ENCODE data around the gene POLR1B.
"Not testable (repeated sequence)": the region's sequence is repeated elsewhere in the genome, so short reads cannot be mapped to it uniquely, and the experiment has no call there.

POLR1B gene

DNA sequence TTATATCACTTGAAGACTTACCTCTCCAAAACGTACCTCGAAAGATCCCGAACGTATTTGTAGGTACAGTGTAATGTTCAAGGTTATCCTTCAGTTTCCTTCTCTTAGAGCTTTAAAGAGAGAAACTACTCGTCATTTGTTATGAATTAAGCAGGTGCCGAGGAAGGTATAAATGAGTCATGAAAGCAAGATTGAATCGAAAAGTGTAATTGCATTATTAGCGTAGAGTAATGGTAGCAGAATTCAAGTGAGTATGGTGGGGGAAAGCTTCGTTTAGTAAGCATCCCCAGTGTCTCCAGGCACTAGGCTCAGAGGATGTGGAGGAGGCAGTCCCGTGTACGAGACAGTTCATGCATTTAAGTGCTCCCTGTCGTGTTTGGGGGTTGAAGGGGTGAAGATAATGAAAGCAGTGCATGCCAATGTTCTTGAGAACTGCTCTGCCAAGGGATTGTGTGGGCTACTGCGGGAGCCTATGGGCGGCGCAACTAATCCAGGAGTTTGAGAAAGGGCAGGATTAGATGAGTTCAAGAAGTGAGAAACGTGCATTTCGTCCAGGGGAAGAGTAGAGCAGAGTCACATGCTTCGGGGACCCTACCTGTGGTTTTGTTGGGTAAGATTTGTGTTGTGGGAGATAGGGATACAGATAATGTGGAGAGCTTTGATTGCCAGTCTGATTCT, 858 bp downstream of the POLR1B start:
- no peak for DNase-seq

DNA sequence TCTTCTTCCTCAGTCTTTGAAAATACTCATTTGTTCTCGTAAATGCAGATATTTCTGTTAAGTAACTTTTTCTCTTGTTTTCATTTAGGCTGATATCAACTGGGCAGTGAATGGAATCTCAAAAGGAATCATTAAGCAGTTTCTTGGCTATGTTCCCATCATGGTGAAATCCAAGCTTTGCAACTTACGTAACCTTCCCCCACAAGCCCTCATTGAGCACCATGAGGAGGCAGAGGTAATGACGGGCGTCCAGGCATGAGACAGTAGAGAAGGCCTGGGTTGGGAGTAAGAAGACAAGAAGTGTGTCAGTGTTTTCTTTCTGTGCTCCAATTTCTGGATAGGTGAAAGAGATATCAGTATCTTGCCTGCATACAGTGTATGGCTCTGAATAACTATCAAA, 5.1 kb downstream of the POLR1B start:
- no peak for DNase-seq

DNA sequence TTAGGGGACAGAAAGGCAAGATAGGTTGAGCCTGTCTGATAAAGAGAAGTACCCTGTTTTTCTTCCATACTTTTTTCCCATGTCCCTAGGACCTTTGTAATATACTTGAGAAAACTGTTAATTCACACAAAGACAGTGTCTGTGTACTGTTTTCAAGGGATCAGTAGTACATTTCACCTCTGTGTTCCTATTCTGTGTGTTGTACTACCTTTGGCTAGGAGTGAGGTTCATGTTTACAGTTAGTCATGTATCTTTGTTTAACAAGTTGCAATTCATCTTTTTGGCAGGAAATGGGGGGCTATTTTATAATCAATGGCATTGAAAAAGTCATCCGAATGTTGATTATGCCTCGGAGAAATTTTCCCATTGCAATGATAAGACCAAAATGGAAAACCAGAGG, 6.7 kb downstream of the POLR1B start:
- DNase-seq = no peak

DNA sequence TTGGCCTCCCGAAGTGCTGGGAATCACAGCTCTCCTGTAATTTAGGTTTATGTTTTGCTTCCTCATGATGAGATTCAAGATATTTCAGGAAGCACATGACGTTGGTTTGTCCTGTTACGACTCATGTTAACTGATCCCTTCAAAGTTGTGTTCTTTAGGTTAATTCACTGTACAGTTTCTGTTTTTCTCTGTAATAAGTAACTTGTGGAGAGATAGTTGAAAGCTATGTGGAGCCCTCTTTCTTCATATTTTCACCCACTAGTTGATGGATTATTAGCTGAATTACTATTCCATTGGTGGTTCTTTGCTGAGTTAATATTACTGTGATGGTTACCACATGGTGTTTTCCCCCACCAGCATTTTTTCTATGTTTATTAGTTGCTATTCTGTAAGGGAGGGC, 23.8 kb downstream of the POLR1B start:
- no peak for DNase-seq

DNA sequence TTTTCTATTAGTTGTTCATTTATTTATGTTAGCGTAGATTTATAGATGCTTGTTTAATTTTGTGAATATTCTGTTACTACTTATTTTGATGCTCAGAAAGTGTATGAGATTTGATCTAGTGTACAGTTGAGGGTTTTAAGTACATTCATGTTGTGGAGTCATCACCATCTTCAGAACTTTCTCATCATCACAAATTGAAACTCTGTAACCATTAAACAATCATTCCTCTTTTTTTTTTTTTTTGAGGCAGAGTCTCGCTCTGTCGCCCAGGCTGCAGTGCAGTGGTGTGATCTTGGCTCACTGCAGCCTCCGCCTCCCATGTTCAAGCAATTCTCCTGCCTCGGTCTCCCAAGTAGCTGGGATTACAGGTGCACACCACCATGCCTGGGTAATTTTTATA, 24.2 kb downstream of the POLR1B start:
- not testable (repeated sequence) for DNase-seq

DNA sequence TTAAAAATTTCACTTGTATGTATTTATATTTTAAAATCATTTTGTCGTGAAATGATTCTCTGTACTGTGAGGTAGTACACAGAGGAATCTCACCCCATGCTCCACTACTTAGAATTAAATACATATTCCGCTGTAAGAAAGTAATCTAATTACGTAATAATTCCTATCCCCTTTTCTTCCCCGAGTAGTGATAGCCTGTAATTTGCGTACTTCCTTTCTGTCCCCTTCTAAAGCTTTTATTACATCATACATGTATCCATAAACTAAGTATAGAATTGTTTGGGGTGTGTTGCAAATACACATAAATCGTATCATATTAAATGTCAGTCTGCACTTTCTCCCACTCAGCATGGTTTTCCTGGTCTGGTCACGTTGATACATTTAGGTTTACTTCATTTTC, 29.7 kb downstream of the POLR1B start:
- DNase-seq = no peak

DNA sequence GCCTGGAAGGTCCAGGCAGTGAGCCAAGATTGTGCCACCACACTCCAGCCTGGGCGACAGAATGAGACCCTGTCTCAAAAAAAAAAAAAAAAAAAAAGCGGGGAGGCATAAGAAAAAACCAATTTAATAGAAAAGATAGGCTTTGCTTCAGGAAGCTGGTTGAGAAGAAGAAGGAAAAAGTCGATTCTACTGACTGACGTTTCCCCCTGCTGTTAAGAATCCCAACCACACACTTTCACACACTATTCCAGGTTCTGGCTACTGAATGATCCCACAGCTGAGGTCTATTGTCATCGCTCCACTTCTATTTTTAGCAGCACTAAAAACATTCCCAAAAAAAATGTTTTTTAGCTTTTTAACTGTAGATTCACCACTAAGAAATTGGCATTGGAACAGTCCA, 35.5 kb downstream of the POLR1B start:
- no peak for DNase-seq

DNA sequence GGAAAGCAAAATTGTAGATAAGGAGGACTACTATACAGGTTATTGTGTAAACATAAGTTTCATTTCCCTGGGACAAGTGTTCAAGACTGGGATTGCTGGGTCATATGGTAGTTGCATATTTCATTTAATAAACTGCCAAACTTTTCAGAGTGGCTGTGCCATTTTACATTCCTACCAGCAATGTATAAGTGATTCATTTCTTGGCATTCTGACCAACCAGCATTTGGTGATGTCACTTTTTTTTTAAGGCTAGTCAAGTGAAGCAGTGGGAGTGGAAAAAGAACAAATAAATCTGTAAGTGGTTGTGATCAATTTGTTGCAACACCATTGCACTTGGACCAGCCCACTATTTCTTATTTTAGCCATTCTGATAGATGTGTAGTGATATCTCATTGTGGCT, 37.0 kb downstream of the POLR1B start:
- DNase-seq = no peak

DNA sequence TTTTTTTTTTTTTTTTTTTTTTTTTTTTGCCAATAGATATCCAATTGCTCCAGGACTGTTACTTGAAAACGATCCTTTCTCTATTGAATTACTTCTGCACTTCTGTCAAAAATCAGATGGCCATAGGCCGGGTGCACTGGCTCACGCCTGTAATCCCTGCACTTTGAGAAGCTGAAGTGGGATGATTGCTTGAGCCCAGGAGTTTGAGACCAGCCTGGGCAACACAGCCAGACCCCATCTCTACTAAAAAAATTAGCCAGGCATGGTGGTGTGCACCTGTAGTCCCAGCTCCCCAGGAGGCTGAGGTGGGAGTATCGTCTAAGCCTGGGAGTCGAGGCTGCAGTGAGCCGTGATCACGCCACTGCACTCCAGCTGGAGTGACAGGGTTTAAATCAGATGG, 37.8 kb downstream of the POLR1B start:
- DNase-seq = no peak

DNA sequence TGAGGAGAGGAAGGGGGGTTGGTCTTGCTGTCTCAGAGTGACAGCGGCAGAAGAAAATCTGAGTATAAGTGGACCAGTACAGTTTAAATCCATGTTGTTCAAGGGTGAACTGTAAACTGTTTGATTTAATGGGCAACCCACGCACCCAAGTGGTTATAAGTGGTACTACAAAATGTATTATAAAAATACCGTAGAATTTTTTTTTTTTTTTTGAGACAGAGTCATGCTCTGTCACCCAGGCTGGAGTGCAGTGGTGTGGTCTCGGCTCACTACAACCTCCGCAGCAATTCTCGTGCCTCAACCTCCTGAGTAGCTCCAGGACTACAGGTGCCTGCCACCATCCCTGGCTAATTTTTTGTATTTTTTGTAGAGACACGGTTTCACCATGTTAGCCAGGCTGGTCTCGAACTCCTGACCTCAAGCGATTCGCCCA, 40.1 kb downstream of the POLR1B start:
- DNase-seq = peak; percentile 73

DNA sequence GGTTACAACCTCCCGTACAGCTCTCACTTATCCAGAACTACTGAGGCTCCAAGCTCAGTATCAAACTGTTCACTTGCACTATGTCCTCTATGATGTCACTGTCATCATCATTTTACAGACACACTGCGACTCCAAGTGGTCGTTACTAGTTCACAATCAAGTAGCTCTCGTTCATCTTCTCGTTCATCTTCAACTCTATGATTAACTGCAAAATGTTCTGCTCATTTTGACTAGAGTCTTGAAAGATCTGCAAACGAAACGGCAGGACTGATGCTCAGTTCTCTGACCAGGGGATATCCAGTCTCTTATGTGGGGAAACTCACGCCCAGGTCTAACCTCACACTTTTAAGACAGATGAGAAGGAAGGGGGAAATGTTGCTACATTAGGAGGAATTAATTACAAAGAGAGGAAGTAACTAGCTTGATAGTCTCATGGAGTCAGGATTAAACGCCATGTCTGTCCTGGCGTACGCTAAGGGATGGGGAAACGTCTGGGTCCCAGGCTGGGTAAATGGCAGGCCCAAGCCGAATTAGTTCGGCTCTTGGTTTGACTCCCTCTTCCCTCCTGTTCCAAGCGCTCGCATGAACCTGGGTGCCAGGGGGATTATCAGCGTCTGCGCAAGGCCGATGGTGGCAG, 41.4 kb downstream of the POLR1B start:
- peak; percentile 40 for DNase-seq

DNA sequence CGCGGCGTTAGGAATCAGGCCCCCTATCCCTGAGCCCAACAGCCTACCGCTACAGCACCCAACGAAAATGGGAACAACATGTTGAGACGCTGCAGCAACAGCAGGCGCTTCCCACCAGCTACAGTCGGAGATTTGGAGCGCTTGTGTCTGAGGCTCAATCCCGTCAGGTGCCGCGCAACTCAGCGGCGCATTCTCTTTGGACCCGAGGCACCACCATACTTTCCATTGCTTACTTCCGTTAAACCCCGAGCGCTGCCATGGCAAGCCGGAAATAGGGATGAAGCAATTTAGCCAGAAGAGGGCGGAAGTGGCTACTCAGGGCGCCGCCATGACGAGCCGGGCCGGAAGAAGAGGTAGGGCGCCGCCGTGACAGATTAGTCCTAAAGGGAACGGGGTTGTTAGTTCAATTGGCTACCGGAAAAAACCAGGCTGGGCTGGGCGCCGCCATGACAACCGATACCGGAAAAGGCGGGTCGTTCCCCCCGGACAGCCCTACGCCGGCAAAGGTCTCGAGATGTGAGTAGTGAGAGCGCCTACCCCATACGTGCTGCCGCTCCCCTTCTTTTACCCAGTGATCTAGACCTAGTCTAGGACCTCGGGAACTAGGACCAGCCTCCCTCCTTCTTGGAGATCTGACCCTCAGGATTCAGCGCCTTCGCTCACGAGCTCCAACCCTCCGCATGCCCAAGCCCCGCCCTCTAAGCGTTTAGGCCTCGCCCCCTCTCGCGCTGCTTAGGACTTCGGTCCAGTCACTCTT, 42.0 kb downstream of the POLR1B start, which contains the start of gene CHCHD5:
Gene CHCHD5, plus strand, starts transcription at position 476 of the 757 bp plus-strand sequence. Its CDS starts 39 bp downstream, at position 515.
- peak; percentile 94 for DNase-seq

DNA sequence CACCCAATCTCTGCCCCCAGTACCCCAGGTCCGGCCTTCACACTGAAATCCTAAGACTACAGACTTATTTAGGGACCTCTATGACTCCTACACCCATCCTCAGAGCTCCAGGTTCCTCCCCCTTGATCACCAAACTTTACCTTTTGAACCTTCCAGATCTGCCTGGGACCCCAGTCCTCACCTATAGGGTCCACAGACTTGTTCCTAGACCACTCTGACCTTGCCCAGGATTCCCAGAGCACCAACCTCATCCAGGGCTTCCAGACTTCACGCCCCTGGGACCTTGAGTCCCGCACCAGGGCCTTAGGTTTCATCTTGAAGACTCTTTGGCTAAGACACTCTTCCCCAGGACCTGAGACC, 42.6 kb downstream of the POLR1B start:
- DNase-seq = no peak

DNA sequence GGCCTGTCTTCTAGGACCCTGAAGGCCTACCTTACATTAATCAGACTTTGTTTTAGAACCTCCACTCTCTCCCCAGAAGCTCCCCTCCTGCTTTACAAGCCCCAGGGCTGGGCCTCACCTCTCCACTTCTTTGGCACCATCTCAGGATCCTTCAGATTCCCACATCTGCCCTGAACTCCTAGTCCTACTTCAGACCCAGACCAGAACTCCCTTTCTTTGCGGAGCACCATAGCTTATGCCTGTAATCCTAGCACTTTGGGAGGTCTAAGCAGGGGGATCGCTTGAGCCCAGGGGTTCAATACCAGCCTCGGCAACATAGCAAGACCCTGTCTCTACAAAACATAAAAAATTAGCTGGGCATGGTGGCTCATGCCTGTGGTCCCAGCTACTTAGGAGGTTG, 43.1 kb downstream of the POLR1B start:
- no peak for DNase-seq

DNA sequence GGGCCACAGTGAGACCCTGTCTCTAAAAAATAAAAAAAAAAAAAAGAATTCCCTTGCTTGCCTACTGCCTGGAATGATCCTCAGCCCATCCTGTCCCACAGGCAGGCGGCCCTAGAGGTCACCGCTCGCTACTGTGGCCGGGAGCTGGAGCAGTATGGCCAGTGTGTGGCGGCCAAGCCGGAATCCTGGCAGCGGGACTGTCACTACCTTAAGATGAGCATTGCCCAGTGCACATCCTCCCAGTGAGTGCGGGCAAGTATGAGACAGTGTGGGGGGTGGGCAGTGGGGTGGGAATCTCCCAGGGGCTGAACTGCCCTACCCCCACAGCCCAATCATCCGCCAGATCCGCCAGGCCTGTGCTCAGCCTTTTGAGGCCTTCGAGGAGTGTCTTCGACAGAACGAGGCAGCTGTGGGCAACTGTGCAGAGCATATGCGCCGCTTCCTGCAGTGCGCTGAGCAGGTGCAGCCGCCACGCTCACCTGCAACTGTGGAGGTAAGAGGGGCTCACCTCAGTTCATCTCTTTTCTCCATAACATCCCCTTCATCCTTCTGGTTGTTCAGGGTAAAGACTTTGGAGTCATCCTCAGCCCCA, 43.7 kb downstream of the POLR1B start:
- DNase-seq = no peak

DNA sequence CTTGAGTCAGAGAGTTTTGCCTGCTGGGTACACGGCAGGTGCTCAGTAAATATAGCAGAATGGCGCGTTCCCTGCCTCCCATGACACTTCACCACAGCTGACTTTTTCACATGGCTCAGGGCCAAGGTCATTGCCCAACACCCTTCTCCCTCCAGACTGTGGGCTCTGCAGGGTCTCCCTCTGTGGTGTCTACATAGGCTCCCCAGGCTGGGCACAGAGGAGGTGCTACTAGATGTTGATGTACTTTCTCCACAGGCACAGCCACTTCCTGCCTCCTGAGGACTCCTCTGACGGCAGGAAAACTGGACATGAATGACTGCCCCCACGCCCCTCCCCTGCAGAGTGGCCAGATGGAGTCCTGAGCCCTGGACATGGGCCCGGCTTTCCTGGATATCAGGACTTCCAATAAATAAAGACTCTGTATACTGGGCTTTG, 46.4 kb downstream of the POLR1B start:
- peak; percentile 12 for DNase-seq

DNA sequence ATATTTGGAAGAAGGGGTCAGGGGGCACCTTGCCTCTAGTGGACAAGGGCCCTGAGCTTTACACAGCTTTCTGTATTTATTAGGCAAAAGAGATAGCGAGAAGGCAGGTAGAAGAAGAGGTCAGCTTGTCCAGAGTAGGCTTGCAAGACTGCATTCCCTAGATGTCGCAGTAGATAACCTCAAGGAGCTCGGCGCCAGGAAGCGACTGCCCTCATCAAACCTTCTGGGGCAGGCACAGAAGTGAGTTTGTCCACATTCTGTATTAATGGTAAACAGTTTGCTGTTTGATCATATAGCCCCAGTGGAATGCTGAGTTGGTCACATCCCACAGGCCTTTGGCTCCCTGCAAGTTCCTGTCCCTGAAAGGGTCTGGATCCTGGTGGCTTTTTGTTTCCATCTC, 49.1 kb downstream of the POLR1B start:
- no peak for DNase-seq

DNA sequence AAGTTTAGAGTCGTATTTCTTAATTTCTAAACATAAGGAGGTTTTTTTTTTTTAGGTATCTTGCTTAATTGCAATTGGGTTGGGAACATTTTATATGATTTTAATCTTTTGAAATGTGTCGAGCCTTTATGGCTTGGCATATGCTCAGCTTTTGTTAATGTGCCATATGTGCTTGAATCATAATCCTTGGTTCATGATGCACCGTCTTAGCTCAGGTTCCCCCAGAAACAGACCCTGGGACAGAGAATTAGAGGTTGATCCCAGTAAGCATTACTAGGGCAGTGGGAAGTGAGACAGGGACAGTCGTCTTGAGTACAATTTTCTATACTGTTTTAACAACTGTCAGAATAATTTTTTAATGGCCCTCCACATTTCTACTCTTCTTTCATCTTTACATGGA, 51.5 kb downstream of the POLR1B start:
- no peak for DNase-seq

DNA sequence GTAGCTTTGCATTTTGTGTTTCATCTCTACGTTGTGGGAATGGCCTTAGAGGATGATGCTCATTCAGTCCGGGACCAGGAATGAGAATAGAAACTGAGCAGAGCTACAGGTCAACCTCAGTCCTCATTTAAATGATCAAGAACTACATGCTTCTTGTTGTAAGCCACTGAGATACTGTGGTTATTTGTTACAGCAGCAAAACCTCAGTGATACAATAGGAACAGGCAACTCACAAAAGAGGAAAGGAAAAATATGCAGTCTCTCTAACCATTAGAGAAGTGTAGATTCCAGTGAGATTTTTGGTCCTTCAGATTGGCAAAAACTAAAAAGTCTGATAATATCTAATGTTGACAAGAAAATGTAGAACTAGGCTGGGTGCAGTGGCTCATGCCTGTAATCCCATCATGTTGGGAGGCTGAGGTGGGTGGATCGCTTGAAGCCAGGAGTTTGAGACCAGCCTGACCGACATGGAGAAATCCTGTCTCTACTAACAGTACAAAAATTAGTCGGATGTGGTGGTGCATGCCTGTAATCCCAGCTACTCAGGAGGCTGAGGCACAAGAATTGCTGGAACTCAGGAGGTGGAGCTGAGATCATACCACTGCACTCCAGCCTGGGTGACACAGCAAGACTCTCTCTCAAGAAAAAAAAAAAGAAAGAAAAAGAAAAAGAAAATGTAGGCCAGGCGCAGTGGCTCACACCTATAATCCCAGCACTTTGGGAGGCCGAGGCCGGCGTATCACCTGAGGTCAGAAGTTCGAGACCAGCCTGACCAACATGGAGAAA, 55.5 kb downstream of the POLR1B start:
- no peak for DNase-seq

DNA sequence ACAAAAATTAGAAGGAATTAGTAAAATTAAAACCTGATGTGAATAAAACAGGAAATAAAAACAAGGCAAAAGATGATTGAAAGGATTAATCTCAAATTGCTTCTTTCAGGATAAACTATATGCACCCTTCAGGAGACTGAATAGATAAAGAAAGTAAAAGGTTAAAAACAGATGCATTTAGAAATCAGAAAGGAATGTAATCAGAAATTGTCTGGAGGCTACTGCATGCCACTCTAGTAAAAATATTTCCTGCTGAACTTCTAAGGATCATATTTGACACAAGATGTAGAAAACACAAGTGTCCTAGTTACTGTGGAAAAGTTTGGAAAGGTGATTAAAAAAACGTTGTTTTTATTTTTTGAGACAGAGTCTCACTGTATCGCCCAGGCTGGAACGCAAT, 58.4 kb downstream of the POLR1B start:
- no peak for DNase-seq

DNA sequence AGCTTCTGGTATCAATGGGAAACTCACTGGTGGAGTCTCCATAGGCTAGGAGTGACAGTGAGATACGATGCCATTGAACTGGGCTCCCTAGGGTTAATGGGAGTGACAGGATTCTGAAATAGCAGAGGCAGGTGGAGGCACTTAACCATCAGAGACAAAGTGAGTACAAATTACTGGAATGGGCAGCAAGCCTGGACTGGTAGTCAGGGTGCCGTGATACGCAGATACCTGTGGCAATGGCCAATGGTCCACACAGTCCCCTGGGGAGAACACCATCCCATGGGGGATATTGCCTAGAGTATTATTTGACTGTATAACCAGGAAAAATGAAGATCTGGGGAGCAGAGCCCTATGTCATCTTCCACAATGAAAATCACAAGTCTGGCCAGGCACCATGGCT, 59.5 kb downstream of the POLR1B start:
- DNase-seq = no peak

DNA sequence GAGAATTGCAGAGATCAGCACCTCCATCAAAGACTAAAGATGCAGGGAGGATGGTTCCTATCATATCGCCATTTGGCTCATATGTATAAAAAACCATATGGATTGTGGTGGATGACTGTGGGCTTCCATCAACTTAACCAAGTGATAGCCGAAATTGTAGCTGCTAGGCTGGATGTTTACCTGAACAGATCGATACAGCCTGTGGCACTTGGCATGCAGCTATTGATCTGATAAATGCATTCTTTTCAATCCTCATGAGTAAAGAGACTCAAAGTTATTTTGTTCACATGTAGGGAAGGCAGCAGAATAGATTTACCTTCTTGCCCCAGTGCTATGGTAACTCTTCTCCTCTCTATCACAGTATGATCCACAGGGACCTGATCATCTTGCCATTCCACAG, 60.7 kb downstream of the POLR1B start:
- DNase-seq = no peak

DNA sequence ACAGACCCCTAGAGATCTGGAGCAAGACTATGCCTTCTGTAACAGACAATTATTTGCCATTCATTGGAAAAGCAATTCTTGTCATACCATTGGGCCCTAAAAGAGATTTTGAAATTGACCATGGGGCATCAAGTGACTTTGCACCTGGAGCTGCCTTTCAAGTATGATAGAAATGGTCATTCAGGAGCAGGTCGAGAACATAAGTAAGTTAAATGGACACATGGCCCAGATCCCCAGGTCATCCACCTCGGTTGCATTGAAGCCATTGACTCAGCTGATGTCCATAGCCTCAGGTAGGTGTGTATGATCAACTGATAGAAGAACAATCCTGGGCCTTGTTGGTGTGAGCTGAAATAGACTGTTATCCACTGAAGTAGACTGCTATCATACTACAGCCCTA, 61.5 kb downstream of the POLR1B start:
- no peak for DNase-seq
